OCI-LY1 (cell line): ENCODE data around the gene GPR39.
A peak's percentile ranks its signal among the peaks of the same experiment; 100 is the strongest.

Source experiments
- H2AFZ ChIP-seq: fragments of 200-600 bp; sonication (generic), shearing (Covaris generic); 2 replicates; pipeline ENCODE4 v1.6.0; 2014; ENCODE audit warnings: antibody characterized with exemption, mild to moderate bottlenecking, low read length
- H3F3A ChIP-seq: fragments of 200-600 bp; sonication (generic), shearing (Covaris generic); 2 replicates; pipeline ENCODE4 v1.6.0; 2014; ENCODE audit warnings: mild to moderate bottlenecking, antibody characterized with exemption, low read length, moderate library complexity; ENCODE audit not compliant: insufficient read depth
- H3K27ac ChIP-seq: fragments of 200-600 bp; sonication (generic); 2 replicates; pipeline ENCODE4 v1.5.1; 2014; ENCODE audit warnings: low read length, mixed run types, mild to moderate bottlenecking, low read depth; ENCODE audit not compliant: poor library complexity, severe bottlenecking
- H3K27me3 ChIP-seq: fragments of 200-600 bp; sonication (generic); 2 replicates; pipeline ENCODE4 v1.6.0; 2014; ENCODE audit warnings: antibody characterized with exemption, mild to moderate bottlenecking, low read length, moderate library complexity; ENCODE audit not compliant: insufficient read depth
- H3K36me3 ChIP-seq: fragments of 200-600 bp; sonication (generic); 2 replicates; pipeline ENCODE4 v1.6.1; 2014; ENCODE audit warnings: mild to moderate bottlenecking, antibody characterized with exemption, low read length, moderate library complexity, mixed read lengths; ENCODE audit not compliant: insufficient read depth
- H3K4me1 ChIP-seq: fragments of 200-600 bp; sonication (generic); 2 replicates; pipeline ENCODE4 v1.5.1; 2014; ENCODE audit warnings: mild to moderate bottlenecking, low read length, moderate library complexity; ENCODE audit not compliant: insufficient read depth, severe bottlenecking
- H3K4me2 ChIP-seq: fragments of 200-600 bp; sonication (generic), shearing (Covaris generic); 2 replicates; pipeline ENCODE4 v1.6.1; 2014; ENCODE audit warnings: low read length
- H3K4me3 ChIP-seq: fragments of 200-600 bp; sonication (generic); 2 replicates; pipeline ENCODE4 v1.5.1; 2014; ENCODE audit warnings: low read length, low read depth, mild to moderate bottlenecking, mixed read lengths; ENCODE audit not compliant: poor library complexity, severe bottlenecking
- H3K79me2 ChIP-seq: fragments of 200-600 bp; shearing (Covaris generic); 2 replicates; pipeline ENCODE4 v1.6.1; 2016; ENCODE audit warnings: mixed run types, low read length, mixed read lengths; ENCODE audit not compliant: insufficient read depth
- H3K9ac ChIP-seq: fragments of 200-600 bp; sonication (generic), shearing (Covaris generic); 2 replicates; pipeline ENCODE4 v1.6.1; 2014; ENCODE audit warnings: mild to moderate bottlenecking, low read length, mixed read lengths
- H3K9me2 ChIP-seq: fragments of 200-600 bp; sonication (generic), shearing (Covaris generic); 2 replicates; pipeline ENCODE4 v1.6.1; 2014; ENCODE audit warnings: low read depth, mild to moderate bottlenecking, low read length, mixed read lengths
- H3K9me3 ChIP-seq: fragments of 200-600 bp; shearing (Covaris generic); 2 replicates; pipeline ENCODE4 v1.6.1; 2014; ENCODE audit warnings: low read length, mixed read lengths
- H4K20me1 ChIP-seq: fragments of 200-600 bp; sonication (generic), shearing (Covaris generic); 2 replicates; pipeline ENCODE4 v1.6.0; 2016; ENCODE audit warnings: mild to moderate bottlenecking, low read length; ENCODE audit not compliant: insufficient read depth
- CTCF ChIP-seq: fragments of 200-600 bp; sonication (generic), shearing (Covaris generic); IDR thresholded peaks from 2 replicates; pipeline ENCODE4 v1.5.1; 2017; ENCODE audit warnings: mild to moderate bottlenecking, antibody characterized with exemption, low read length, moderate library complexity, mixed read lengths
- EZH2 ChIP-seq: fragments of 200-600 bp; sonication (generic), shearing (Covaris generic); IDR thresholded peaks from 2 replicates; pipeline ENCODE4 v1.8.0; 2017; ENCODE audit warnings: borderline replicate concordance, mixed run types, mild to moderate bottlenecking, antibody characterized with exemption, low read length, moderate library complexity, mixed read lengths

Gene GPR39

DNA sequence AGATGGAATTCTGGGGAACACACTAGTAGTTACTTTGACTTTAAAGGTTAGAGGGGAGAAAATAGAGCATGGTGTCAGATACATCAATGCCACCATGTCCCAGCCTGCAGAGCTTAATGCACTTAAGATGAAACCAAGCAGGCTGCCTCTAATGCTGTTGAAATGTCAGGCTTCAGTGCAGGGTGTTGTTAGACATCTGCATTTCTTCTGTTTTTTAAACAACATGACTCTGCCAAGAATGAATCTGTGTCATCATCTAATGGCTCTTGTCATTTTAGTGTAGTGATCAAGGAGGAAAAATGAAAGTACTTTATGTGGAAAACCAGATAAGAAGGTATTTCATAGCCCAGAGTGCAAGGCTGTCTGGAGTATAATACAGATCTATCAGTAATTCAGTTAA lies 223.5 kb downstream of the GPR39 start:
- no peak overlapping the region for H3K9ac ChIP-seq
- H3K27ac ChIP-seq, result no peak overlapping the region
- H4K20me1 ChIP-seq, result no peaks in the 10 kb centered on the region
- TF ChIP-seq CTCF (no peak), EZH2 (no peak)
- H3K4me2 ChIP-seq, result no peak overlapping the region
- no peaks in the 10 kb centered on the region for H3K9me2 ChIP-seq
- H3F3A ChIP-seq, result no peaks in the 10 kb centered on the region
- H3K79me2 ChIP-seq, result no peaks in the 10 kb centered on the region
- no peaks in the 10 kb centered on the region for H3K9me3 ChIP-seq
- no peak overlapping the region for H3K4me3 ChIP-seq
- no peaks in the 10 kb centered on the region for H3K27me3 ChIP-seq
- no peak overlapping the region for H2AFZ ChIP-seq
- peaks cover 36% of the 10 kb centered on the region for H3K4me1 ChIP-seq
- H3K36me3 ChIP-seq, result no peaks in the 10 kb centered on the region

DNA sequence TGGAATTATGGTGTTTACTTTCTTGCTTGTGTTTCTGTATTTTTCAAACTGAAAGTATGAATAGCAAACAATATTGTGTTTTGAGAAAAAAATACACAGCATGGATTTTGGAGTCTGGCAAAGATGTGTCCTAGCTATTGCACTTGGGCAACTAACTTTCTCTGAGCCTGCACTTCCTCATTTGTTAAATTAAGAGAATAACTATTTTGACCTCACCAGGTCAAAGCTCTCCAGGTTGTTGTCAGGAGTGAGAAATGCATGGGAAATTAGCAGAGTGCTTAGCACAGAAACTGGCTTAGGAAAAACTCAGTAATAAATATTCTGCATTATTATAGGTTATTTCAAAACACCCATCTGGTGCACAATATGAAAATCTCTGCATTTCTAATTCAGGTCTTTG lies 225.2 kb downstream of the GPR39 start:
- H3K4me3 ChIP-seq, result no peak overlapping the region
- H3K4me1 ChIP-seq, result peaks cover 53% of the 10 kb centered on the region
- no peaks in the 10 kb centered on the region for H3K27me3 ChIP-seq
- H3K9me3 ChIP-seq, result no peaks in the 10 kb centered on the region
- H3K36me3 ChIP-seq, result no peaks in the 10 kb centered on the region
- H4K20me1 ChIP-seq, result no peaks in the 10 kb centered on the region
- H3K79me2 ChIP-seq, result no peaks in the 10 kb centered on the region
- TF ChIP-seq EZH2, result no peak
- TF ChIP-seq CTCF, result no peak
- H3F3A ChIP-seq, result no peaks in the 10 kb centered on the region
- no peak overlapping the region for H3K4me2 ChIP-seq
- H3K9ac ChIP-seq, result no peak overlapping the region
- no peak overlapping the region for H2AFZ ChIP-seq
- H3K27ac ChIP-seq, result peak overlapping the region; percentile 95
- H3K9me2 ChIP-seq, result no peaks in the 10 kb centered on the region

DNA sequence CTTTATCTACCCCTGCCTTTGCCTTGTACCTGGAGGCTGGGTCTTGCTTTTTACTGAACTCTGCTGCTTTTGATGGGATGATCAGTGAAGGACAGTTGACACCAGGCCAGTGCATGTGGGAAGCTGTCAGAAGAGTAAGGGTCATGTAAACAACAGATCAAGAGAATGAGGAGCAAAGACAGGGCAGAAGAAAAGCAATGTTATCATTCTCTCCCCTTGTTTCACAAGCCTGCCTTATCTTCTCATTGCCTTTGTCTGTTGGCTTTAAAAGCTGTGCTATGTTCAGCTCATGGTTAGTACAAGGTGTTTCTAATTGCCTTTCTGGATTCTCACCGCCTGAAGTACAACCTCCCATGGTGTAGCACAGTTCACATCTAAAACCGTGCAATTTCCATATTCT lies 225.8 kb downstream of the GPR39 start:
- TF ChIP-seq CTCF, result no peak
- no peak for TF ChIP-seq EZH2
- H3K79me2 ChIP-seq, result no peaks in the 10 kb centered on the region
- peak overlapping the region; percentile 95 for H3K27ac ChIP-seq
- peaks cover 59% of the 10 kb centered on the region for H3K4me1 ChIP-seq
- H3K36me3 ChIP-seq, result no peaks in the 10 kb centered on the region
- H4K20me1 ChIP-seq, result no peaks in the 10 kb centered on the region
- H3K9me3 ChIP-seq, result no peaks in the 10 kb centered on the region
- no peak overlapping the region for H2AFZ ChIP-seq
- no peaks in the 10 kb centered on the region for H3K9me2 ChIP-seq
- peak overlapping the region; percentile 5; the same call in 1 of the 2 replicates for H3K9ac ChIP-seq
- H3K4me2 ChIP-seq, result no peak overlapping the region; the same call in 1 of the 2 replicates
- H3F3A ChIP-seq, result no peaks in the 10 kb centered on the region
- H3K4me3 ChIP-seq, result no peak overlapping the region
- H3K27me3 ChIP-seq, result no peaks in the 10 kb centered on the region
